HT-29 (cell line): ENCODE measurements around the gene CDHR5. TPM values are rescaled to one million over a fixed set of nuclear protein-coding genes. Genes with fewer than 3 reads are reported as not detected.
"Not testable (repeated sequence)": the region's sequence is repeated elsewhere in the genome, so short reads cannot be mapped to it uniquely, and the experiment has no call there.

Source experiments
- DNase-seq: peaks from one replicate; pipeline ENCODE4 v3.0.0-alpha.2; 2015; ENCODE audit warnings: low spot score
- total RNA-seq: library from RNA; depleted of rRNA; stranded (reverse); fragments of >200 nt; shearing (Covaris generic); gene quantifications from 2 replicates; pipeline ENCODE4 v1.2.3, GENCODE V29; 2014

The CDHR5 gene
- total RNA-seq, 1 experiment from 2014 or later: 11.9 TPM

DNA sequence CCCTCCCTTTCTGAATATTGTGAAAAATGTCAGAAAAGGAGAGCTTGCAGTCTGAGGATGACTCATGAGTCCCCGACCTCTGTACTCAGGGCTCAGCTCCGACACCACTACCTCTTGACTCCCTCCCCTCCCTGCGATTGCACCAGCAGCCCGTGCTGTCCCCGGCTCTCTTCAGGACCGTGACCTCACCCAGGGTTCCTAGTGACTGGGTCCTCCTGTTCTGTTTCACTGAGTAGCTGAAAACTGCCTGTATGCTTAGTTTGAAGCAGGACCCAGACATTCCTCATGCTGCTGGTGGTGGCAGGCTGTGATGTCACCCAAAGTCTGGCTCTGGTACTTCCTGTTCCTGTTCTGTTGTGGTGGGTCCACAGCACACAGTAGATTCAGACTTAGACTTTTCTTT is 36.8 kb downstream of the CDHR5 start:
- DNase-seq: peak; percentile 49

DNA sequence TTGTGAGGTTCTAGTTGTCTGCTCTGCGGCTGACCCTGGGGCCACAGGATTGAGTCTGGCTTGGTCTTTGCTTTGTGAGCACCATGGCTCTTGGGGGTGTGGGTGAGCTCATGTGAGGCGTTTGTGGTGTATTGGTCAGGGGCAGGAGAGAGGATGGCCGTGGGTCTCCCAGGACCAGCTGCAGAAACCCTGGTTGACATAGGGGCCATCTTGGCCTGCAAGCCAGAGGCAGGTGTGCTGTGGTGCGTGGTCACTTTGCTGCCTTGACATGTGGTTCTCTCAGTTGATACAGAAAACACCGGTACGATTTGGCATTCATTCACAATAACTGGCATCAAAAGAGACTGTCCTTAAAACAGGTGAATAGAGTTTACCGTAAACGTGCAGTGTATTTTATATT is 37.2 kb downstream of the CDHR5 start:
- DNase-seq: no peak

- no peak for DNase-seq
Observed at GRCh38 chr11:586376-587316, 38.1 kb downstream of the CDHR5 start.

- no peak for DNase-seq
Observed at GRCh38 chr11:584287-584686, 40.5 kb downstream of the CDHR5 start.

- DNase-seq: no peak
Observed at GRCh38 chr11:581752-582151, 43.0 kb downstream of the CDHR5 start.

GRCh38 chr11:581342-581741 is 43.4 kb downstream of the CDHR5 start:
- DNase-seq: no peak

DNA sequence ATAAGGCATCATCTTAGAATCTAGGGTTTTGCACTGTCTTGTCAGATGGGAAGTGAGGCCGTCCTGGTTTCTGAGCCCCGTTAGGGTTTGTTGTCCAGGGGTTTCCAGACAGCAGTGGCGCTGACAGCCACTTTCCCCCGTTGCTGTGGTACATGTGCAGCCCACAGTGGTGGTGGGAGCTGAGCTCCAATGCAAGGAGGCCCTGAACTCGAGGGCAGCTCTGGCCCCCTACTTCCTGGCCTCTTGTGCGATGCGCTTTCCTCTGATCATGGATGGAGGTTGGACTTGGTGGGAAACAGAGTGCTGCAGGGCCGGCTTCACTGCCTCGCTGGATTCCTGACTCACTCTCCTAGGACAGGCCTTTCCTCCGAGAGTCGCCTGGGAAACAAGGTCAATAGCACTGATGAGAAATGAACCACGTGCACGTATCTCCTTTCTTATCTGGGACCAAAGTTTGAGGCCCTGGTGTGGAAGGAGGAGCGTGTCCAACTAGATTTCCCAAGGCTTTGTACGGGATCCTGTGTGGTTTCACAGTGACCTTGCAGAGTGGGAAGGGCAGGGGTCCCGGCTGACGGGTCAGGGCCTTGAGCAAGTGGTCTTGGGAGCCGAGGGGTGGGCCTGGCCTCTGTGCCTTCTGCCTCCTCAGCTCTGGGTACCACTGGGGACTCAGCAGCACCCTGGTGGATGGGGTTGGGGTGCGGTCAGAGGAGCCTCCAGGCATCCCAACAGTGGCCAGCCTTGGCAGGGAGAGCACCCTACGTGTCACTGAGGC is 44.7 kb downstream of the CDHR5 start:
- DNase-seq: no peak

- DNase-seq: no peak
Observed at GRCh38 chr11:578276-579035, 46.3 kb downstream of the CDHR5 start.

- no peak for DNase-seq
Observed at GRCh38 chr11:577611-577894, 47.2 kb downstream of the CDHR5 start.

GRCh38 chr11:576811-577610 is 47.7 kb downstream of the CDHR5 start:
- no peak for DNase-seq

GRCh38 chr11:575996-576768 is 48.6 kb downstream of the CDHR5 start, which contains the start of gene PHRF1:
TSS of gene PHRF1 (plus strand) at chr11:576470. CDS start at chr11:581513, 5,043 bp downstream.
- DNase-seq: peak; percentile 95

DNA sequence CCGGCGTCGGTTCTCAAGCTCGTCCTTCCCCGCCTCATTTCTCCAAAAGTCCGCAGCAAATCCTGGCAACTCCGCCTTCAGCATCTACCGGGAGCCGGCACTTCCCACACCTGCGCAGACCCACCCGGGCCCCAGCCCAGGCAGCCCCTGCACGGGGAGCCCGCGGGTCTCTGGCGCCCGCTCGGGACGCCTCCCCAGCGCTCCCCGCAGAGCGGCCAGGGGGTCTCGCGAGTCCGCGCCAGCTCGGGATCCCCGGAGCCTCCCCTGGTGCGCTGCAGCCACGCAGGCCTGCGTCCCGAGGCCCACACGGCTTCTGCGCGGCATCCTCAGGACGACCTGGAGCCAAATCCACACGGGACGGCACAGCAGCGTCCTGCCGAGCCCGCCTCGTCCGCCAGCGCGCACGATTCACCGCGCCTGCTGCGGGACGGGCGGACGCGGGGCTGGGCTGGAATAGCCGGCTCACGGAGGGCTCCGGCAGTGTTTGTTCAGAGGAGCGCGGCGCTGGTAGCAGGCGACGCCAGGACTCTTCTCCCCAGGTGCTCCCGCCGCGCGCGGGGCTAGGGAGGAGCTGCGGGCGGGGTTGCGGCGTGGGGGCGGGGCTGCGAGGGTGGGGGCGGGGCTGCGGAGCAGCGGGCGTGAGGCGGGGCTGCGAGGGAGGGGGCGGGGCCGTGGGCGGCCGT is 49.3 kb downstream of the CDHR5 start:
- DNase-seq: peak; percentile 79

GRCh38 chr11:574632-575312 is 50.0 kb downstream of the CDHR5 start:
- peak; percentile 37 for DNase-seq

DNA sequence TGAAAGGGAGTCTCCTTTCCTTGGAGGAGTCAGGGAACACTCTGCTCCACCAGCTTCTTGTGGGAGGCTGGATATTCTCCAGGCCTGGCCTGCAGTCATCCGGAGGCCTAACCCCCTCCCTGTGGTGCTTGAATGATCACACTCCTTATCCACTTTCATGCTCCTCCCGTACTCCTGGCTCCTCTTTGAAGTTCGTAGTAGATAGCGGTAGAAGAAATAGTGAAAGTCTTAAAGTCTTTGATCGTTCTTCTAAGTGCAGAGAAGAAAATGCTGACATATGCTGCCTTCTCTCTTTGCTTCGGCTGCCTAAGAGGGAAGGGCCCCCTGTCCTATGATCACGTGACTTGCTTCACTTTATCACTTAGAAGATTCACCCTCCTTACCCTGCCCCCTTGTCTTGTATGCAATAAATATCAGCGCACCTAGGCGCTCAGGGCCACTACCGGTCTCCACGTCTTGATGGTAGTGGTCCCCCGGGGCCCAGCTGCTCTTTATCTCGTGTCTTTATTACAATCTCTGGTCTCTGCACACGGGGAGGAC is 50.7 kb downstream of the CDHR5 start:
- not testable (repeated sequence) for DNase-seq

GRCh38 chr11:573146-573759 is 51.5 kb downstream of the CDHR5 start:
- no peak for DNase-seq

GRCh38 chr11:571802-572185 is 53.0 kb downstream of the CDHR5 start:
- DNase-seq: no peak

- no peak for DNase-seq
Observed at GRCh38 chr11:569158-569885, 55.4 kb downstream of the CDHR5 start.
